K562 (cell line): ENCODE results near the gene SLC22A23. TPM values are rescaled to one million over a fixed set of nuclear protein-coding genes. Genes with fewer than 3 reads are reported as not detected.

Source experiments
- ARID1B ChIP-seq: fragments of 450-650 bp; IDR thresholded peaks from 2 replicates; pipeline ENCODE4 v1.6.1; 2016; ENCODE audit warnings: antibody characterized with exemption, mild to moderate bottlenecking, inconsistent platforms
- BRD9 ChIP-seq: fragments of 450-650 bp; IDR thresholded peaks from 2 replicates; pipeline ENCODE4 v1.6.1; 2018; ENCODE audit warnings: low read depth; ENCODE audit not compliant: partially characterized antibody
- C11orf30 ChIP-seq: fragments of 450-650 bp; IDR thresholded peaks from 2 replicates; pipeline ENCODE4 v1.6.1; 2016; ENCODE audit warnings: low read depth, mild to moderate bottlenecking
- CC2D1A ChIP-seq: fragments of 450-650 bp; IDR thresholded peaks from 2 replicates; pipeline ENCODE4 v1.6.1; 2017; ENCODE audit warnings: mild to moderate bottlenecking
- CSDE1 ChIP-seq, 2 experiments: fragments of 450-650 bp; IDR thresholded peaks; 2 replicates each; pipeline ENCODE4 v1.6.1; 2016; ENCODE audit warnings: mild to moderate bottlenecking in 1 of 2
- E2F3 ChIP-seq: fragments of 250-450 bp; sonication (Bioruptor Pico); IDR thresholded peaks from 2 replicates; pipeline ENCODE4 v1.4.0; 2020; ENCODE audit warnings: mild to moderate bottlenecking
- FOXP1 ChIP-seq: sonication (generic); formaldehyde crosslinking; IDR thresholded peaks from 2 replicates; pipeline ENCODE4 v1.8.0; 2022; ENCODE audit warnings: mild to moderate bottlenecking, missing genetic modification reagents
- HNRNPH1 ChIP-seq: fragments of 200-400 bp; formaldehyde crosslinking; optimal IDR thresholded peaks from 2 replicates; pipeline ENCODE3; 2017; ENCODE audit warnings: low read depth, mild to moderate bottlenecking, low read length, moderate library complexity
- JUN ChIP-seq, 2 experiments: sonication (generic) in 1 of 2; formaldehyde crosslinking in 1 of 2; IDR thresholded peaks; 2 replicates each; pipeline versions ENCODE4 v1.6.1 to v1.8.0; 2012 to 2022; ENCODE audit warnings: borderline replicate concordance in 2 of 2, mild to moderate bottlenecking in 2 of 2, improper control_type of control experiment in 1 of 2, low read depth in 1 of 2, low read length in 1 of 2, missing genetic modification reagents in 1 of 2
- JUND ChIP-seq, 2 experiments: IDR thresholded peaks; 2 replicates in 1 of 2; 3 replicates in 1 of 2; pipeline ENCODE4 v1.6.1; 2011; ENCODE audit warnings: borderline replicate concordance in 2 of 2, low read depth in 2 of 2, low read length in 2 of 2, improper control_type of control experiment in 1 of 2, missing biosample characterization in 1 of 2, missing genetic modification characterization in 1 of 2, missing genetic modification reagents in 1 of 2
- LEF1 ChIP-seq: fragments of 450-650 bp; IDR thresholded peaks from 2 replicates; pipeline ENCODE4 v1.6.1; 2016; ENCODE audit warnings: mild to moderate bottlenecking
- MEIS2 ChIP-seq: fragments of 450-650 bp; IDR thresholded peaks from 2 replicates; pipeline ENCODE4 v1.6.1; 2014; ENCODE audit warnings: mild to moderate bottlenecking; ENCODE audit not compliant: partially characterized antibody
- NFIC ChIP-seq: fragments of 450-650 bp; IDR thresholded peaks from 2 replicates; pipeline ENCODE4 v1.6.1; 2017; ENCODE audit warnings: mild to moderate bottlenecking, inconsistent platforms
- WHSC1 ChIP-seq: IDR thresholded peaks from one replicate; pipeline ENCODE4 v1.6.1; 2012; ENCODE audit warnings: low read length, control low read depth, inconsistent platforms
- ZKSCAN8 ChIP-seq: fragments of 200-800 bp; sonication (Bioruptor generic); IDR thresholded peaks from 2 replicates; pipeline ENCODE4 v1.6.1; 2016; ENCODE audit warnings: missing genetic modification characterization, missing compliant biosample characterization
- ZNF134 ChIP-seq: fragments of 250-450 bp; sonication (Bioruptor Pico); conservative IDR thresholded peaks from 2 replicates; pipeline ENCODE4 v1.4.0; 2020
- ZNF444 ChIP-seq: fragments of 250-450 bp; sonication (Bioruptor Pico); IDR thresholded peaks from 2 replicates; pipeline ENCODE4 v1.4.0; 2020; ENCODE audit warnings: mild to moderate bottlenecking, moderate library complexity
- polyA plus RNA-seq, 8 experiments: library from polyadenylated mRNA; depleted of rRNA in 4 of 8; stranded (reverse) in 5 of 8; unstranded in 3 of 8; fragments of >200 nt; fragmentation: Nextera tagmentation in 2 of 8; fragmentation: Illumina TruSeq in 1 of 8; extraction: Ambion mirVana in 2 of 8; extraction: Trizol in 1 of 8; gene quantifications; 2 replicates each; pipeline versions ENCODE4 v1.2.1 to v1.2.3, GENCODE V29; 2011 to 2014; ENCODE audit warnings: inconsistent platforms in 1 of 8, missing spikeins in 1 of 8
- total RNA-seq, 7 experiments: library from RNA; depleted of rRNA in 6 of 7; stranded (reverse); fragments of >200 nt in 6 of 7; fragmentation: Illumina TruSeq in 2 of 7; extraction: Trizol in 2 of 7; gene quantifications; 2 replicates each; pipeline versions ENCODE4 v1.2.1 to v1.2.3, GENCODE V29; 2011 to 2021; ENCODE audit warnings: low replicate concordance in 1 of 7
- TF ChIP-seq, protein P1 (sequence below): sonication (generic); formaldehyde crosslinking; IDR thresholded peaks from 2 replicates; pipeline ENCODE4 v1.9.0; 2022; ENCODE audit warnings: mild to moderate bottlenecking, missing genetic modification reagents
- TF ChIP-seq, protein P2 (sequence below): fragments of 200-800 bp; sonication (Bioruptor generic); IDR thresholded peaks from 2 replicates; pipeline ENCODE4 v1.6.1; 2017; ENCODE audit warnings: missing genetic modification characterization, missing compliant biosample characterization
- TF ChIP-seq, protein P3 (sequence below): fragments of 250-450 bp; sonication (Bioruptor Pico); IDR thresholded peaks from 2 replicates; pipeline ENCODE4 v1.8.0; 2022; ENCODE audit warnings: moderate library complexity, mild to moderate bottlenecking, inconsistent platforms
- TF ChIP-seq, protein P4 (sequence below): sonication (generic); formaldehyde crosslinking; IDR thresholded peaks from 2 replicates; pipeline ENCODE4 v1.9.0; 2022; ENCODE audit warnings: mild to moderate bottlenecking, missing genetic modification reagents
- TF ChIP-seq, protein P5 (sequence below): fragments of 450-650 bp; IDR thresholded peaks from 2 replicates; pipeline ENCODE4 v1.6.1; 2016
- TF ChIP-seq, protein P6 (sequence below): fragments of 250-450 bp; sonication (Bioruptor Pico); IDR thresholded peaks from 2 replicates; pipeline ENCODE4 v1.5.1; 2021; ENCODE audit warnings: mild to moderate bottlenecking

SLC22A23 gene
- total and polyA plus RNA-seq, 9 of the 15 experiments (the other 6 are each of a cell fraction or from before 2014, with no cell fraction given) = 0.30 to 8.7 (median 2.5) TPM

DNA sequence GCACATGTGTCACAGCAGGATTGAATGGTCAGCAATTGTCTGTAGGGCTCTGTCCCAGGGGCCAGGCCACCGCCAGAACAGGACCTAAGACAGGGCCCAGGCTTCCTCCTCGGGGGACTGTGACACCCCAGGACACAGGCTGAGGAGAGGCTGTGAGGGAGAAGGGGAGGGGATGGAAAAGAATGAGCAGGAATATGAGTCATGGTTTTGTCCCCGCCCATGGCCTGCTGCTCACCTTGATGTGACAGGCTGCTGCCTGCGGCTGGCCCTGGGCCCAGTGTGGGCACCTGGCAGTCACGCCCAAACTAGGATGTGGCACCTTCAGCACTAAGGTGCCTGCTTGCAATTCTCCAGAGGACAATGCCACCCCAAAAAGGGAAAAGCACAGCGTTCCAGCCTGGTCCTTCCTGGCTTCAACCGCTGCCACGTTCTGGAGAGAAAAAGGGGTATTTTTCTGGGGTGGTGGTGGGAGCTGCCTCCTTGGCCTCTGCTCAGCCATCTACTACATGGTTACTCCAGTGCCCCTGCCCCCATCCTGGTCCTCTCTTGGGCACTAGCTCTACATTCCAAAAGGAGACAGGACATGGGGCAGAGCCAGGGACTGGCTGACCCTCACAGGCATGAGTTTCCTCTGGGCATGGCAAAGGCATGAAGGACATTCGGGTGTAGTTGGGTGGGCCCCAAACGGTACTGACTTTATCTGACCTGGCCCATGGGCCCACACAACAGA is 93.4 kb downstream of the SLC22A23 start (continued):
- TF ChIP-seq, protein P1, sequence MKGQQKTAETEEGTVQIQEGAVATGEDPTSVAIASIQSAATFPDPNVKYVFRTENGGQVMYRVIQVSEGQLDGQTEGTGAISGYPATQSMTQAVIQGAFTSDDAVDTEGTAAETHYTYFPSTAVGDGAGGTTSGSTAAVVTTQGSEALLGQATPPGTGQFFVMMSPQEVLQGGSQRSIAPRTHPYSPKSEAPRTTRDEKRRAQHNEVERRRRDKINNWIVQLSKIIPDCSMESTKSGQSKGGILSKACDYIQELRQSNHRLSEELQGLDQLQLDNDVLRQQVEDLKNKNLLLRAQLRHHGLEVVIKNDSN (CRISPR knock-in tag) = peak; percentile 45; the same call in 1 of the 2 replicates
- TF ChIP-seq FOXP1 (CRISPR knock-in tag) = 0 out of 2 replicates have a peak, but pooled peaks have one; percentile 33
- TF ChIP-seq, protein P2, sequence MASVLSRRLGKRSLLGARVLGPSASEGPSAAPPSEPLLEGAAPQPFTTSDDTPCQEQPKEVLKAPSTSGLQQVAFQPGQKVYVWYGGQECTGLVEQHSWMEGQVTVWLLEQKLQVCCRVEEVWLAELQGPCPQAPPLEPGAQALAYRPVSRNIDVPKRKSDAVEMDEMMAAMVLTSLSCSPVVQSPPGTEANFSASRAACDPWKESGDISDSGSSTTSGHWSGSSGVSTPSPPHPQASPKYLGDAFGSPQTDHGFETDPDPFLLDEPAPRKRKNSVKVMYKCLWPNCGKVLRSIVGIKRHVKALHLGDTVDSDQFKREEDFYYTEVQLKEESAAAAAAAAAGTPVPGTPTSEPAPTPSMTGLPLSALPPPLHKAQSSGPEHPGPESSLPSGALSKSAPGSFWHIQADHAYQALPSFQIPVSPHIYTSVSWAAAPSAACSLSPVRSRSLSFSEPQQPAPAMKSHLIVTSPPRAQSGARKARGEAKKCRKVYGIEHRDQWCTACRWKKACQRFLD (CRISPR knock-in tag) = no peak
- TF ChIP-seq, protein P3, sequence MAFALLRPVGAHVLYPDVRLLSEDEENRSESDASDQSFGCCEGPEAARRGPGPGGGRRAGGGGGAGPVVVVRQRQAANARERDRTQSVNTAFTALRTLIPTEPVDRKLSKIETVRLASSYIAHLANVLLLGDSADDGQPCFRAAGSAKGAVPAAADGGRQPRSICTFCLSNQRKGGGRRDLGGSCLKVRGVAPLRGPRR (CRISPR knock-in tag) = no peak
- TF ChIP-seq, protein P4, sequence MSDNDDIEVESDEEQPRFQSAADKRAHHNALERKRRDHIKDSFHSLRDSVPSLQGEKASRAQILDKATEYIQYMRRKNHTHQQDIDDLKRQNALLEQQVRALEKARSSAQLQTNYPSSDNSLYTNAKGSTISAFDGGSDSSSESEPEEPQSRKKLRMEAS (CRISPR knock-in tag) = peak; percentile 40; the same call in 1 of the 2 replicates
- TF ChIP-seq BRD9 = no peak
- TF ChIP-seq MEIS2 = peak; percentile 16
- TF ChIP-seq, protein P5, sequence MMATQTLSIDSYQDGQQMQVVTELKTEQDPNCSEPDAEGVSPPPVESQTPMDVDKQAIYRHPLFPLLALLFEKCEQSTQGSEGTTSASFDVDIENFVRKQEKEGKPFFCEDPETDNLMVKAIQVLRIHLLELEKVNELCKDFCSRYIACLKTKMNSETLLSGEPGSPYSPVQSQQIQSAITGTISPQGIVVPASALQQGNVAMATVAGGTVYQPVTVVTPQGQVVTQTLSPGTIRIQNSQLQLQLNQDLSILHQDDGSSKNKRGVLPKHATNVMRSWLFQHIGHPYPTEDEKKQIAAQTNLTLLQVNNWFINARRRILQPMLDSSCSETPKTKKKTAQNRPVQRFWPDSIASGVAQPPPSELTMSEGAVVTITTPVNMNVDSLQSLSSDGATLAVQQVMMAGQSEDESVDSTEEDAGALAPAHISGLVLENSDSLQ = peak; percentile 84
- TF ChIP-seq, protein P6, sequence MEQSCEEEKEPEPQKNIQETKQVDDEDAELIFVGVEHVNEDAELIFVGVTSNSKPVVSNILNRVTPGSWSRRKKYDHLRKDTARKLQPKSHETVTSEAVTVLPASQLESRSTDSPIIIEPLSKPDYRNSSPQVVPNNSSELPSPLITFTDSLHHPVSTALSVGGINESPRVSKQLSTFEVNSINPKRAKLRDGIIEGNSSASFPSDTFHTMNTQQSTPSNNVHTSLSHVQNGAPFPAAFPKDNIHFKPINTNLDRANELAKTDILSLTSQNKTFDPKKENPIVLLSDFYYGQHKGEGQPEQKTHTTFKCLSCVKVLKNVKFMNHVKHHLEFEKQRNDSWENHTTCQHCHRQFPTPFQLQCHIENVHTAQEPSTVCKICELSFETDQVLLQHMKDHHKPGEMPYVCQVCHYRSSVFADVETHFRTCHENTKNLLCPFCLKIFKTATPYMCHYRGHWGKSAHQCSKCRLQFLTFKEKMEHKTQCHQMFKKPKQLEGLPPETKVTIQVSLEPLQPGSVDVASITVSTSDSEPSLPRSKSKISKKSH (CRISPR knock-in tag) = no peak
- TF ChIP-seq C11orf30 = peak; percentile 17; the same call in 1 of the 2 replicates
- TF ChIP-seq CSDE1 (IDR thresholded peaks at IDR 0.05) = no peak
- TF ChIP-seq JUND (IDR thresholded peaks at IDR 0.05; ENCODE audit: borderline replicate concordance, low read depth, low read length) = peak; percentile 84
- peak; percentile 72; the same call in 2 of the 3 replicates for TF ChIP-seq JUND (tag; IDR thresholded peaks at IDR 0.05; ENCODE audit: borderline replicate concordance, low read depth, low read length)
- TF ChIP-seq E2F3 = no peak
- no peak for TF ChIP-seq CC2D1A
- TF ChIP-seq ZNF444 (CRISPR knock-in tag) = no peak
- peak; percentile 54 for TF ChIP-seq NFIC
- TF ChIP-seq HNRNPH1 = no peak
- TF ChIP-seq ZNF134 = no peak
- TF ChIP-seq ZKSCAN8 (CRISPR knock-in tag) = no peak
- TF ChIP-seq ARID1B = 0 out of 2 replicates have a peak, but pooled peaks have one; percentile 15
- no peak for TF ChIP-seq LEF1
- peak; percentile 43; the same call in 1 of the 2 replicates for TF ChIP-seq JUN (IDR thresholded peaks at IDR 0.05; ENCODE audit: borderline replicate concordance, low read depth, low read length)
- no peak for TF ChIP-seq JUN (CRISPR knock-in tag; IDR thresholded peaks at IDR 0.05; ENCODE audit: borderline replicate concordance)
- no peak for TF ChIP-seq WHSC1
